Right hindlimb (tissue), 1 donor: ENCODE measurements around the gene NRCAM.
"Not testable (repeated sequence)": the region's sequence is repeated elsewhere in the genome, so short reads cannot be mapped to it uniquely, and the experiment has no call there.

ENCODE experiments used
- DNase-seq: peaks from one replicate; pipeline ENCODE4 v3.0.0-alpha.2; 2018

Gene NRCAM

DNA sequence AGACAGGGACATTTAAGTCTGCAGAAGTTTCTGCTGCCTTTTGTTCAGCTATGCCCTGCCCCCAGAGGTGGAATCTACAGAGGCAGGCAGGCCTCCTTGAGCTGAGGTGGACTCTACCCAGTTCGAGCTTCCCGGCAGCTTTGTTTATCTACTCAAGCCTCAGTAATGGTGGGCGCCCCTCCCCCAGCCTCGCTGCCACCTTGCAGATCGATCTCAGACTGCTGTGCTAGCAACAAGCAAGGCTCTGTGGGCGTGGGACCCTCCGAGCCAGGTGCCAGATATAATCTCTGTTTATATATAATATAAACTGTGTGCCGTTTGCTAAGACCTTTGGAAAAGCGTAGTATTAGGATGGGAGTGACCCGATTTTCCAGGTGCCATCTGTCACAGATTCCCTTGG lies 63.1 kb downstream of the NRCAM start:
- not testable (repeated sequence) for DNase-seq

DNA sequence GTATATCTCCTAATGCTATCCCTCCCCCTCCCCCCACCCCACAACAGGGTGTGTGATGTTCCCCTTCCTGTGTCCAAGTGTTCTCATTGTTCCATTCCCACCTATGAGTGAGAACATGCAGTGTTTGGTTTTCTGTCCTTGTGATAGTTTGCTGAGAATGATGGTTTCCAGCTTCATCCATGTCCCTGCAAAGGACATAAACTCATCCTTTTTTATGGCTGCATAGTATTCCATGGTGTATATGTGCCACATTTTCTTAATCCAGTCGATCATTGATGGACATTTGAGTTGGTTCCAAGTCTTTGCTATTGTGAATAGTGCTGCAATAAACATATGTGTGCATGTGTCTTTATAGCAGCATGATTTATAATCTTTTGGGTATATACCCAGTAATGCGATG lies 68.5 kb downstream of the NRCAM start:
- DNase-seq, result not testable (repeated sequence)

DNA sequence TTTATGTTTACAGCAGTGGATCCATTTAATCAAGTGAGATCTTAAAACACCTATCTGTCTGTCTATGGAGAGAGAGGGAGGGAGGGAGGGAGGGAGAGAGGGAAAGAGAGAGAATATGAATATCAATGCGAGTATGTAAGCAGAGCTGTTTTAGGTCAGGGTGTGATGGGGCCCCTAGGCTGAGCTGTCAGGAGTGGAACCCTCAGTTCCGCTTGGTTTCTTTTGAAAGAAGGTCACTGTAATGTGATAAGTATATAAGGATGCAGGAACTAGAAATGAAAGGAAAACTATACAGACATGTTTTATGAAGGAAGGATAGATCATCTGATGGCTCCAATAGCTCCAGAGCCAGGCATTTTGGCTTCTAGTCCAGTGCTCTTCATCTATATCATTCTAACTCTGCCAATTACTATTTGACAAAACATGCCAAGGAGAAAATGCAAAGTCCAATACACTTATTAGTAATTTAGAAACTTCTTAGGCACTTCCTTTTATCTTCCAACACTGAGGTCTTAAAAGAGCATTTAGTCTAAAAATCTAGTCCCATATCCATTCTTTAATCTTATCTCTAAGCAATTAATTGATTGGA lies 70.3 kb downstream of the NRCAM start:
- no peak for DNase-seq

DNA sequence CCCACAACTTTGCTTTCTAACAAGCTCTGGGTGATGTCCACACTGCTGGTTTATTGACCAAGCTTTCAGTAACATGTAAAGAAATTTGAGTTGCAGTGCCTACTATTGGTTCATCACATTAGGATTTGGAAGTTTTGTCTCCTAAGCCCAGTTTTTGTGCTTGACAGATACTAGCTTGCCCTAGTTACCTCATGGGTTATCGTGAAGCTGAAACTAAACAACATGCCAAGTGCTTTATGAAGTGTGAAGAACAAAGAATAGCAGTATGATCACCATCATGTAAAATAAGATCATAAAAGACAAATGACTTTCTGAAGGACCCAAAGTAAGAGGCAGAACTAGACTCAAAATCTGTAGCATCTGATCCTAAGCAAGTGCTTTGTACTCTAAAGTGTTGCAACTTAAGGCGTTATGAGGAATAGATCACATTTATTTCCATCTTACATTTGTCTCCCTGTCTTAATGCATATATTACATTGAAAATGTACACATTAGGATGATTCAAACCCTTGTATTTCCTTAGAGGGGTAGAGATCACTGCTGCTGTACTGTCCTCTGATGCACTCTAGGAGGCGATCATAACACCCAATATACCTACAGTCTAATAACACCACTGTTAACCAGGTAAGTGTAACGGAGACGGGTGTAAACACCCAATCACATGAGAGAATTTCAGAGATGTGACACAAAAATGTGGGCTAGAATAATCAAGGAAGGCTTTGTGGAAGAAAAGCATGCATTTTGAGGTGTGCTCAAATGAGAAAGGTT lies 71.3 kb downstream of the NRCAM start:
- no peak for DNase-seq

DNA sequence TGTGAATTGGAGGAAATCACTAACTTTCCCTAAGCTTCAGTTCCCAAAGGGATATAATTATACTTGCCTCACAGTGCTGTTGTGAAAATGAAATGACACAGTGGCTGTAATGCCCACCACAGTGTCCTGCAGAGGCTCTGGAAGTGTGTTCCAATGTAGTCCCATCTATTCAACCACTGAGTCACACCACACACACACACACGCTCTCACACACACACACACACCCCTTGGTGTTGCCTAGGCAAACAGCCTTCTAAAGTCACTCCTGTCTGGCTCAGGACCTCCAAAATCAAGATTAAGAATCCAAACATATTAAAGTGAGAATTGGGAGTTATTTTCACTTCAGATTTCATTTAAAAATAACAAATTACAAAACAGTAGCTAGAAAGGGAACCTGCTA lies 73.3 kb downstream of the NRCAM start:
- no peak for DNase-seq

DNA sequence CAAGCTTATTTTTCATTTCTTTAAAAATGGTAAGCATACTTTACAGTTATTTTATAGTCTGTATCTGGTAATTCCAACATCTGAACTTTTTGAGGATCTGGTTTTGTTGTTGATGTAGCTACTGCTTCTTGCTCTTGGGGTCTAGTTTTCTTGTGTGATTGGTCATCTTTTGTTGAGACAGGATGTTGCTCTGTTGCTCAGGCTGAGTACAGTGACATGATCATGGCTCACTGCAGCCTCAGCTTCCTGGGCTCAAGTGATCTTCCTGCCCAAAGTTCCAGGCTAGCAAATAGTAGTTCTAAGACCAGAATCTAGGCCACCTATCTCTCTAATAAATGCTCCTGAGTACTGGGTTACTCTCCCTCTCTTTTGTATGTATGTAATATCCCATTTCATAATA lies 75.7 kb downstream of the NRCAM start:
- DNase-seq, result no peak

DNA sequence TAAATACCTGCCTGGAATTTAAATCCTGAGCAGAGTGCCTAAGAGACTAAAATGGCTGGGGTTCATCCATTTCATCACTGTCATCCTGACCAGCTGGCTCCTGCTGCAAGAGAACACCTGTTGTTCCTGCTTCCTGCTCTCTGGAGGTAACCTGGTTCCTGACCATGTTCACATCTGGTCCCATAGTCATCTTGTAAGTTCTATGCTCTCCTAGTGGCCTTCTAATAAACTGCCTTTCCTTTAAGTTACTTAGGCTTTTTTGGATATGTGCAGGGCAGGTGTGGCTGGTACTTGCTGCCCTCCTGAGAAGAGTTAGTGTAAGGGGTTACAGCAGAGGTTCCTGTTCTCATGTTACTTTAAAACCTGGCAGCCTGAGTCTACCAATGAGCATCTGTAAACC lies 80.0 kb downstream of the NRCAM start:
- DNase-seq, result no peak

DNA sequence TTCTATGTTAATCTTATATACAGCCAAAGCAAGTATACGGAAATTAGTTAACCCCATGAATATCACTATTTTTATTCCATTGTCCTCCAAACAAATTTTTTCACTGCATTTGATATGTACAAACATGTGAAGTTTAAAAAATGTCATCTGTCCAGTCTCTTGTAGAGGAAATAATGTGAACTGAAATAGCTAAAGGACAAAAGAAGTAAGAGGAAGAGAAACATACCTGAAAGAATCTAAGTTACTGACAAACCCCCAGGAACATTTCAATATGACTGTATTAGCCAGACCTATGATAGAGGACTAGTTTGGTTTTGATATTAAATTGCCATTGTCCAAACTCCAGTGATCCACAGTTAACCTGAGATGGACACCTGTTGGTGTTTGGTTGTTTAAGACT lies 80.6 kb downstream of the NRCAM start:
- DNase-seq, result no peak

DNA sequence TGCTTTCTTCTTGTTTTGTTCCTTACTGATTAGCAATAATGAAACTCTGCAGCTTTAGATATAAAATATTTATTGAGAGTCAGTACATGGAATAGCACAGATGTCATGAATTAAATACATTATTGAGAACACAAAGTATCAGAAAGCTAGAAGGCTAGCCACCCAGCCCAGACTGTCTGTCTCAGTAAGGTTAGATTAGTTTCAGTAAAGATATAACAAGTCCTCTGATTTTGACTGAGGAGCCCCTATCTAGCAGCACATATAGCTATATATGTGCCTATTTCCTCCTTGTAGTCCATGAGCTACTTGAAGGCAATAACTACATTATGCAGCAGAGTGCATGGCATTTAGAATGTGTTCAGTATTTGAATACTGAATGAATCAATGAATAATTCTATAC lies 81.3 kb downstream of the NRCAM start:
- DNase-seq, result no peak

DNA sequence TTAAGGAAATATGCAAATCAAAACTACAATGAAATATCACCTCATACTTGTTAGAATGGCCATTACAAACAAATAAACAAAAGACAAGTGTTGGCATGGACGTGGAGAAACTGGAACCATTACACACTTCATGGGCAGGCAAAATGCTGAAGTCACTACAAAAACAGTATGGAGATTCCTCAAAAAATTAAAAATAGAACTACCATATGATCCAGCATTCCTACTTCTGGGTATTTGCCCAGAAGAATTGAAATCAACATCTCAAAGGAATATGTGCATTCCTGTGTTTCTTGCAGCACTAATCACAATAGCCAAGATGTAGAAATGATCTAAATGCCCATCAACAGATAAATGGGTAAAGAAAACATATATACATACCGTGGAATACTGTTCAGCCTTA lies 83.6 kb downstream of the NRCAM start:
- no peak for DNase-seq

DNA sequence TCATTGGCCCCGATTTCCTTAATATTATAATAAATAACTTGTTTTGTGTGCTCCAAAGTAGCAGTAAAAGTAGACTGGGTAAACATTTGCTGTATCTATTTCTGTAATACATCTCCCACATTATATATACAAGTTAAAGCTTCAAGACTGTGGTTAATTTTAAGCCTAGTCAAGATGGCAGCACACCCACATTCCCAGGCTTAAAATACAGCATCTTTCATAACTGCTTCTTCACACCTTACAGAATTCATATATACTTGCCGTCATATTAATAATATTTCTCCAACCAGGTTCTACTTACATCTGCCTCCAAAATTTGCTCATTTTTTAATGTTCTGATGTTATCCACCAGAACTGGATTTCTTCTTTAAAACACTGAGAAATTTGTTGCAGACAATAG lies 85.6 kb downstream of the NRCAM start:
- DNase-seq, result no peak

DNA sequence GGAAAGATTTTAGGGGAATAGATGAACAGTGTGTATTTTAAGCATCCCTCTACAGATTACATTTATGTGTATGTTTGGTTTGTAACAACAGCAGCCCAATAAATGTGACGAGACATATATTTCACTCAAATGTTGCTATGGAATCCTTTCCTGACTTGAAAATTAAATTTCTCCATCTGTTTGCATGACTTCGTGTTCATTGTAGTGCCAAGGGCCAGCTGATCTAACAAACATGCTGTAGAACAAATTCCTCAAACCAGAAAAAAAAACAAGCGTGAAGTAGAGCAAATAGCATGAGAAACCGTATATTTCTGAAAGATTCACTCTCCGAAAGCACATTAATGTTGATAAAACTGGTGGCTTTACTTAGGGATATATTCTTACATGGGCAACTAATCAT lies 87.8 kb downstream of the NRCAM start:
- DNase-seq, result no peak

DNA sequence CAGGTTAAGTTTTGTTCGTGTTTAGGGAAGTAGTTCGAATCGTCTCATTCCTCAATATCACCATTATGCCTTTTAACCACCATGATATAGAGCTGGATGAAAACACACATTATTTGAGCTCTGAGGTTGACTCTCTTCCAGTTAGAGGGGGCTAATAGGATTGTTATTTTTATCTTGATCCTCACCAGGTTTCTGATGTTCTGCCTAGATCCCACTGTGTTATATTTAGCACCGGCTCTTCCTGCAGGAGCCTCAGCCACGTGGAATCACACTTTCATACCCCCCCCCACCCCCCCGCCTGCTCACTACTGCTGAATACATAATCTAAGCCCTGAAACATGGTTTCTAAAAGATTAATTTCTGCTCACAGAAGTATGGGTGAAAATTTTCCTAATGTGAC lies 88.3 kb downstream of the NRCAM start:
- DNase-seq, result no peak

DNA sequence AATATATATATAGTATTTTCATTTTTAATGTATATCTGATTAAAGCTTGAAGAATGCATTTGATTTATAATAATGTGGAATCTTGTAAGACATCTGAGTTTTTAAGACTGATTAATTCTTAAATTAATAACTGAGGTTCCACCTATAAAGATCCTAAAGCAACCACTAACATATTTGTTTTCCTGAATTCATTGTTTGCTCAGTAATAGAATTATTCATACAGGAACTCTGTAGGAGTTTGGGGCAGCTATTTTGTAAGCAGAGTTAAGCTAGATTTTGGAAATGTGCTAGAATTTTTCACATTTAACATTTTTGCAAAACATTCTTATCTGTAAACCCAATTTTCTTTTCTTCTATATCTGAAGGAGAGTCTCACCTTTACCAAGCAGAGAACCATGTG lies 88.9 kb downstream of the NRCAM start:
- no peak for DNase-seq

DNA sequence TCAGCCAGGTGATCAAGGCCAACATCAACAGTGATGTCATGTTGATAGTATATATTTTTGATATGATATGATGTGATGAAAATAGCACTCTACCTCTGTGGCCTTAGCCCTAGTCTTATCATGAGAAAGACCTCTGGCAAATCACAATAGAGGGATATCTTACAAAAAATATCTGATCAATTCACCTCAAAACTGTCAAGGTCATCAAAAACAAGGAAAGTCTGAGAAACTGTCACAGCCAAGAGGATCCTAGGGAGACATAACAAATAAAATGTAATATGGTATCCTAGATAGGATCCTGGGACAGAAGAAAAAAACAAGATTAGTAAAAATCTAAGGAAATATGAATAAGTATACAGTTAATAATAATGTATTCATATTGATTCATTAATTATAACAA lies 92.6 kb downstream of the NRCAM start:
- DNase-seq, result no peak

DNA sequence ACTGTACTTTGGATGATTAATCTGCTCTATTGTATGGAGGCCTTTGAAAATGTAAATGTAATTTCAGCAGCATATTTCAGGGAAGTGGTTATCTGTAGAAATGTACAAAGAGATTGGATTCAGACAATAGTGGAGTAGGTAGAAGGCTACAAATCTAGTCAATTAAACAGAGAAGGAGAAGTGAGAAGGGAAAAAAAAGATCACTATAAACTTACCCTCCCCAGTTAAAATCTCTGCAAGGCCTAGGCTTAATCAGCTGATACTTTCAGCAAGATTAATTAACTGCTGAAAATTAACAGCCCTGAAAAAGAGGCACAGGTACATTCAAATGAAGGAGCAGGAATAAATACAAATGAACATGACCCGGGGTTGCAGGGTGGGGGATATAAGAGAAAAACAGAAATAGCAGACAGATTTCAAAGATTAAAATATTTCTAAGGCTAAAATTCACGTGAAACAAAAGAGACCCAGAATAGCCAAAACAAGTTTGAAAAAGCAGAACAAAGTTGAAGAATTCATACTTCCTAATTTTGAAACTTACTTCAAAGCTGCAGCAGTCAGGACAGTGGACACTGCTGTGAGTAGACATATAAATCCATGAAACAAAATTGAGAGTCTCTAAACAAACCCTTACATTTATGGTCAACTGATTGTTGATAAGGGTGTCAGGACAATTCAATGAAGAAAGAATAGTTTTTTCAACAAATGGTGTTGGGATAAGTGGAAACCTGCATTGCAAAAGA lies 96.0 kb downstream of the NRCAM start:
- DNase-seq, result no peak

DNA sequence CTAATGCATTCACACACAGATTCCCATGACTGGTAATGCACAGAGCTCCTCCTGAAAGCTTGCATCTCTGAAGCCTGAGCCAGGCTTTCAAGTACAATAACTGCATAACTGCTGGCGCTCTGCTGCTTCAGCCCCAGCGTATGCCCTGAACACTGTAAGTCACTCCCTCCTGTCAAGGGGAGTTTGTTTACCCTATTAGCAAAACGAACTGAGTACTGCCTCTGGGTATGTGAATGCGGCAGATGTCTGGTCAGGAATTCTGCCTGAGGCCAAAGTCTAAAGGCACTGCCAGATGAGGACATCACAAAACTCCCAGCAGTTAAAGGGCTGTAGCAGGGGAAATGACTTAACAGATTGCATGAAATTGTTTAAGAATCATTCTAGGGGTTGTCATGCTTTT lies 97.7 kb downstream of the NRCAM start:
- no peak for DNase-seq

DNA sequence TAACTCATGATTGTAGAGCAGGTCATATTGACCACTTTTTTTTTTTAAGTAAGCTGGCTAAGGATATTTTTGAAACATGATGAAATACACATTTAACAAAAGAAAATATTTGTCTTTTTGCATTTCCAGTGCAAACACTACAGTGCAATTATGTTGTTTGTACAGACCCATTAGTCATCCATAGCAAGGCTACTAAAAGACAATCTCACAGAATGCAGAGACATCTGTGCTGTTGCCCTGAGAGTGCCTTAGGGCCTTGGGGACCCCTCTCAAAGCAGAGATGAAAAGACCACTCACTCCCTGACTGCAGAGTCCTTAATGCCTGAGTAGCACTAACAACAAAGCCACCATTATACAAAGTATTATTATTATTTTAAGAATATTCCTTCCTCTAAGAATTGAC lies 104.5 kb downstream of the NRCAM start:
- DNase-seq, result no peak

DNA sequence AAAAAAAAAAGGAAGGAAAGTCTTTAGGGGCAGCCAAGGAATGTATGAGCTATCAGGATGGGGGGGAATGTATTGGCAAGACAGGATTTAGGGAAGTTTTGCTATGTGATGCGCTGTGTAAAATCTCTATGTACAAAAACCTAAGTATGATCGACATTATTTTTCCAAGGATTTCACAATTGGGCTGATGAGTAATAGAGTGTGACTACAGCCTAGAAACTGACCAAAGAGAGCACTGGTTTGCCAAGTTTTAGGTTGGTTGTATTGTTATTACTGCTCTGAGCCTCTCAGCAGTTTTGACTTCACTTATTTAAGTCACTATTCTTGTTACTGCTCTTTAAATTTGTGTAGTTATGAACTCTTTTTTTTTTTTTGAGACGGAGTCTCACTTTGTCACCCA lies 107.3 kb downstream of the NRCAM start:
- no peak for DNase-seq

DNA sequence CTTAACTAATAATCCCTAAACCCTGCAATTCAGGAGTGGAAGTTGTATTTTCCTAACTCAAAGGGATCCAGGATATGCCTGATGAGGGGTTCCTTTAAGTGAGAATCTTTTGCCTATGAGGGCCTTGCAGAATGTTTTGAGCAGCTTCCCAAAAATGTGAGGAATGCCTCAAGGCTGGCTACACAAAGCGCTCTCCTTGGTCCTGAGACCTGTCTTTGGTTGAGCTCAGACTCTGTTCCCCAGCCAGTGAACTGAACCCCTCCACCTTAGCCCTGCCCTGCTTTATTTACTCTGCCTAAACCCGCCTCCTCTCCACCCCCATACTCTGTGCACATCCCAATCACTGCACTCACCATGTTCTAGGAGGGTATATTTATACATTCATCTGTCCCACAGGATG lies 108.6 kb downstream of the NRCAM start:
- DNase-seq, result peak; percentile 27

DNA sequence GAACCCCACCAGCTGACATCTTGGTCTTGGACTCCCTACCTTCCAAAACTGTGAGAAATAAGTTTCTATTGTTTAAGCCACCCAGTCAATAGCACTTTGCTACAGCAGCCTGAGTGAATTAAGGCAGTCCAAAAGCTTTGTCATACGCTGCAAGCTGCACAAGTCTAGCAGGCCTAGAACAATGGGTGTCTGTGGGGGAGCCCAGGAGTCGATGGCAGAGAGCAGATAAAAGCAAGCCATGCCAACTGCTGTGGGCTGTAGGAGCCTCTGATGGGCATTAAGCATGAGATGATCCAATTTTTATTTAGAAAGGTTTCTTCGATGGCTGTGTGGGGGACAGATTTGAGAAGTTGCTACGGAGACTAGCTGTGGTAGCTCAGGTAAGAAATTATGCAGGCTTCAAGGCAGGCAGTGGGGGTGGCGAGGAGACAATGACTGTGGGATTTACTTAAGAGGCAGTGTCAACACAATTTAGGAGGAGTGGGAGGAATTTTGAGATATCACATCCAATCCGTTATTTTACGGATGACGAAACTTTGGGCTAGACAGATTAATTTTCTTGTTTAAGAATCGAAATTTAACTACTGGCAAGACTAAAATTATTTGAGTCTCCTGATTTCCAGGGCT lies 110.4 kb downstream of the NRCAM start:
- no peak for DNase-seq

DNA sequence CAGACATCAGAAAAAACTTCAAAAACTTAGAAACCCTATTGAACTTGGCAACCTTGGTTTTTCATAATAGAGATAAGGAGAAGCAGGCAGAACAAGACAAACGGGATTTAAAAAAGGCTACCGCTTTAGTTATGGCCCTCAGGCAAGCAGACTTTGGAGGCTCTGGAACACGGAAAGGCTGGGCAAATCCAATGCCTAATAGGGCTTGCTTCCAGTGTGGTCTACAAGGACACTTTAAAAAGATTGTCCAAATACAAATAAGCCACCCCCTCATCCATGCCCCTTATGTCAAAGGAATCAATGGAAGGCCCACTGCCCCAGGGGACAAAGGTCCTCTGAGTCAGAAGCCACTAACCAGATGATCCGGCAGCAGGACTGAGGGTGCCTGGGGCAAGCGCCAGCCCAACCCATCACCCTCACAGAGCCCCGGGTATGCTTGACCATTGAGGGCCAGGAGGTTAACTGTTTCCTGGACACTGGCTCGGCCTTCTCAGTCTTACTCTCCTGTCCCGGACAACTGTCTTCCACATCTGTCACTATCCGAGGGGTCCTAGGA lies 115.3 kb downstream of the NRCAM start:
- no peak for DNase-seq

DNA sequence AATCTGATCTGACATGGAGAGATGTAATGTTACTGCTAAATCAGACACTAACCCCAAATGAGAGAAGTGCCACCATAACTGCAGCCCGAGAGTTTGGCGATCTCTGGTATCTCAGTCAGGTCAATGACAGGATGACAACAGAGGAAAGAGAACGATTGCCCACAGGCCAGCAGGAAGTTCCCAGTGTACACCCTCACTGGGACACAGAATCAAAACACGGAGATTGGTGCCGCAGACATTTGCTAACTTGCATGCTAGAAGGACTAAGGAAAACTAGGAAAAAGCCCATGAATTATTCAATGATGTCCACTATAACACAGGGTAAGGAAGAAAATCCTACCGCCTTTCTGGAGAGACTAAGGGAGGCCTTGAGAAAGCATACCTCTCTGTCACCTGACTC lies 115.8 kb downstream of the NRCAM start:
- DNase-seq, result not testable (repeated sequence)
